Eye (tissue), 1 donor: Measurements from ENCODE around the gene TFDP1.

ENCODE experiments used
- DNase-seq: peaks from one replicate; pipeline ENCODE4 v3.0.0-alpha.2; 2015

The TFDP1 gene, protein sequence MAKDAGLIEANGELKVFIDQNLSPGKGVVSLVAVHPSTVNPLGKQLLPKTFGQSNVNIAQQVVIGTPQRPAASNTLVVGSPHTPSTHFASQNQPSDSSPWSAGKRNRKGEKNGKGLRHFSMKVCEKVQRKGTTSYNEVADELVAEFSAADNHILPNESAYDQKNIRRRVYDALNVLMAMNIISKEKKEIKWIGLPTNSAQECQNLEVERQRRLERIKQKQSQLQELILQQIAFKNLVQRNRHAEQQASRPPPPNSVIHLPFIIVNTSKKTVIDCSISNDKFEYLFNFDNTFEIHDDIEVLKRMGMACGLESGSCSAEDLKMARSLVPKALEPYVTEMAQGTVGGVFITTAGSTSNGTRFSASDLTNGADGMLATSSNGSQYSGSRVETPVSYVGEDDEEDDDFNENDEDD

DNA sequence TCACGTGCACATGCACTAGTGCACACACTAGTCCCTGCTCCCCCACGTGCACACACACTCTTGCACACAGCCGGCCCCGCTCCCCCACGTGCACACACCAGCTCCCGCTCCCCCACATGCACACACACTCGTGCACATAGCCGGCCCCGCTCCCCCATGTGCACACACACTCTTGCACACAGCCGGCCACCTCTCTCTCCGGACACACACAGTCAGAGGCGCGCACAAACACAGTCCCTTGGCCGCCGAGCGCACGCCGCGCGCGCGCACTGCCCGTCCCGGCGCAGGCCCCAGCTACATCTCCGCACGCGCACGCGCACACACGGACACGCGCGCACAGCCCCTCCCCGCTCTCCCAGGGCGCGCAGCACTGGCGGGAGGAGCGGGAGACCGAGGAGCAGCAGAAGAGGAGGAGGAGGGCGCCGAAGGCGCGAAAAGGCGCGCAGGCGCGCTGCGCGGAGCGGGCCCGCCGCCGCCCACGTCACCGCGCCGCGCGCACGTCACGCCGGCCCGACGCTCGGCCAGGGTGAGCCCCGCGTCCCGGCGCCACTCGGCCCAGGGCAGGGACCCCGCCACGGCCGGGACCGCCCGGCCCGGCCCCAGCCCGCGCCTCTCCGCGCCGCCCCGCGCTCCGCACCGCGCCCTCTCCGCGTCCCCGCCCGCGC, at the start of gene TFDP1:
TFDP1 (plus strand) TSS at position 549 of the 665 bp plus-strand sequence. CDS start 1,085 bp downstream, outside the sequence.
- peak; percentile 95 for DNase-seq

DNA sequence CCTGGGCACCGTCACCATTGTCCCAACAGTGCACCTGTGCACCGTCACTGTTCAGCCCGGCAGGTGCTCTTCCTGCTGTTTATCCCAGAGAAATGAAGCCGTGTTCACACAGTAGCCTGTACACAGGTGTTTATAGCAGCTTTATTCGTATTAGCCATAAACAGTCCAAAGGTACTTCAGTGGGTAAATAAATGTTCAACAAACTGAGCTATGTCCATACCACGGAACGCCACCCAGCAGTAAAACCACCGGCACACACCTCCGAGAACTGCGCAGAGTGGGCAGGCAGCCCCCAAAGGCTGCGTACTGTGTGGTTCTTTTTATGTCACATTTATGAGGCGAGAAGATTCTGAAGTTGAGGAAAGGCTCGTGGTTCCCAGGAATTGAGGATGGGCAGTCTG, 49.2 kb upstream of the TFDP1 start:
- no peak for DNase-seq

DNA sequence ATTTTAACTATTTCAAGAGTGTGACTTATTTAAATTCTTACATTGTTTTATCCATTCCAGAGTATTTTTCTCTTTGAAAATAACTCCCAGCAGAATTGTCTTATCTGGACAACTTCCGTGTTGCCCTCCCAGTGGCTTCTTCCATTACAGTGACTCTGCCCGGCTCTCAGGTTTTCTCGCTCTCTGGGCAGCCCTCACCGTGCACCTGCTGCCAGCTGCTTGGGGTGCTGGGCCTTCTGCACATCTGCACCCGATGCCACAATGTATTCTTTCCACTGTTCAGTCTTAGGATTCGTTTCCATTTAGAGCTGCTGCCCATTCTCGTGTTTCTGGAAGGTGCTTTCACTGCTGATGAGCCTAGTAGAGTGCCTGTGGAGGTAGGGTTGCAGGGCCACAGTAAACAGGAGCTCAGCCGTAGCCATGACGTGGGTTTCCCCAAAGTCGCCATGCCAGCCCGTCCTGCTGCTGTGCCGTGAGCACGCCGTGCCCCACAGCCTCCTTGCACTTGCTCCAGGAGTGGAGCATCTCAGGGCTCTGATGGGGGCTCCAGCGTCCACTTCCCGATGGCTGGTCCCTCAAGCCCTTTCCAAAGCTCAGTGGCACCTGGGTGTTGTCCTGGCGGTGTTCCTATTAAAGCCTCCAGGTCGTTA, 48.0 kb upstream of the TFDP1 start:
- no peak for DNase-seq

DNA sequence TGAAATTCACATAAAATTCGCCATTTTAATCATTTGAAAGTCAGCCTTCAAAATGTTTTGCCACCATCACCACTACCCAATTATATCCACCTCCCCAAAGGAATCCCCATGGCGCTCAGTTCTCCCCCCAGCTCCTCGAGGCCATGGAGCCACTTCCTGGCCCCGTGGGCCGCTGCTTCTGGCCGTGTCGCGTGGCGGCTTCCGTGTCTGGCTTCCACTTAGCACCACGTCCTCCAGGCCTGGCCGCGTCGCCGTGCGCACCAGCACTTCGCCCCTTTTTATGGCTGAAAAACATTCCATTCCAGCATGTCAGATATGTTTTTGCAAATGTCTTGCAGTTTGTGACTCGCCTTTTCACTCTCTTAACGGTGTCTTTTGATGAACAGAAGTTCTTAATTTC, 47.3 kb upstream of the TFDP1 start:
- no peak for DNase-seq

DNA sequence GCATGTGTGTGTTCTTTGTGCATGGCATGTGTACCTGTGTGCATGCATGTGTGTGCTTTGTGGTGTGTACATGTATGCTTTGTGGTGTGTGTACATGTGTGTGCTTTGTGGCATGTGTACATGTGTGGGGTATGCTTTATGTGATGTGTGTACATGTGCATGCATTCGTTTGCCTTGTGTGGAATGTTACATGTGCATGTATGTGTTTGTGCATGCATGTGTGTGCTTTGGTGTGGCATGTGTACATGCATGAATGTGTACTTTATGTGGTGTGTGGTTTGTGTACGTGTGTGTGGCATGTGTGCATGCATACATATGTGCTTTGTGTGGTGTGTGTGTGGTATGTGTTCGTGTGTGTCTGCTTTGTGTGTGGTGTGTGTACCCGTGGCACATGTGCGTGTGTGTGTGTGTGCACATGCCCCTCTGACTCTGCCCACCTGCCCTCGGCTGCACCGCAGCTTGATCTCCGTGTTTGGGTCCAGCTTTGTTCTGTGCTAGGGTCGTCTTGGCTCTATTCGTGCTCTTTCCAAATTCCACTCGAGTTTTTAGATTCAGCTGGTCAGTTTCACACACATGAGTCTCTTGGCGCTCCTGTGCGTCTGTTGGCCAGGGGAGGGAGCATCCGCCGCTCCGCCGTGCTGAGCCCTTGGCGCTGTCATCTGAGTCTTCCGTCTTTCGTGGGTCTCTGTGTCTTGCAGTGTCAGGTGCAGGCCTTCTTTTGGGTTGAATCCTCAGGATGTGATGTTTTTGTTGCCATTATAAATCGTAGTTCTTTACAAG, 46.5 kb upstream of the TFDP1 start:
- DNase-seq: no peak

DNA sequence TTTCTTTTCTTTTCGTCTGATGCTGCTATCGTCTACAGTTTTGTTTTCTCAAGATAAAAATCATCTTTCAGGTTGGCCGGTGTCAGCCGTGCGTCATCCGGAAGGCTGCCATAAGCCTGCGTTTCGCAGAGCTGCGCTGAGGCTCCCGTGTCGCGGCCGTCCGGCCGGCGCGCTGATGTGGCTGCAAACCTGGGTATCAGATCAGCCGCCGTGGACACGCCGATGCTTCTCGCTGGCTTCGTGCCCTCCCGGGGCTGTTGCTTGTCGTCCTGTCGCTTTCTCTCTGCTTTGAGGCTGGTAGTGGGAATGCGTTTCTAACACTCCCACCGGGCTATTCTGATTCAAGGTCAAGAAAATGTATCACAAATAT, 45.9 kb upstream of the TFDP1 start:
- DNase-seq: no peak

DNA sequence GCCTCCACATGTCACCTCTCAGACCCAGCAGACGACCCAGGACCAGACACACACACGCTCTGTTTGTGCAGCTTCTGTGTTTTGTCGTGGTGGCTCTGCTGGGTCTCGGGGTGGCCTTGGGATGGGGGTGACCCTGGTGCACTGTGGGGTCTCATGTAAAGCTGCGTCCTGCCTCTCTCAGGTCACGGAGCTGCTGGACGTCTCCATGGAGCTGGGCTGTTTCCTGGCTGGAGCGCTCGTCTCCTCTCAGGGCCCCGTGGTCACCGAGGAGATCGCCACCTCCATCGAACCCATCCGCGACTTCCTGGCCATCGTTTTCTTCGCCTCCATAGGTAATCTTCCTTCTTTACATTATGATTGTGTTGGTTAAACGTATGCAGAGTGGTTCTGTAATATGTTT, 45.4 kb upstream of the TFDP1 start:
- no peak for DNase-seq

DNA sequence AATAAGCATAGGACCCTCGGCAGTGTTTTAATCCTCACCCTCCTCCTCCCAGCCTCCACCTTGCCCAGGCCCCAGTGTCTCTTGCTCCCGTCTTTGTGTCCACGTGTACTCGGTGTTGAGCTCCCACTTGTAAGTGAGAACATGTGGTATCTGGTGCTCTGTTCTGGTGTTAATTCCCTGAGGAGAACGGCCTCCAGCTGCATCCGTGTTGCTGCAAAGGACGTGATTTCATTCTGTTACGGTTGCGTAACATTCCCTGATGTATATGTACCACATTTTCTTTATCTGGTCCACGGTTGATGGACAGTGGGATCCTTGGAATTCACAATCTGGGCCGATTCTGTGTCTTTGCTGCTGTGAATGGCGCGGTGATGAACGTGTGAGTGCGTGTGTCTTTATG, 44.7 kb upstream of the TFDP1 start:
- DNase-seq: no peak

DNA sequence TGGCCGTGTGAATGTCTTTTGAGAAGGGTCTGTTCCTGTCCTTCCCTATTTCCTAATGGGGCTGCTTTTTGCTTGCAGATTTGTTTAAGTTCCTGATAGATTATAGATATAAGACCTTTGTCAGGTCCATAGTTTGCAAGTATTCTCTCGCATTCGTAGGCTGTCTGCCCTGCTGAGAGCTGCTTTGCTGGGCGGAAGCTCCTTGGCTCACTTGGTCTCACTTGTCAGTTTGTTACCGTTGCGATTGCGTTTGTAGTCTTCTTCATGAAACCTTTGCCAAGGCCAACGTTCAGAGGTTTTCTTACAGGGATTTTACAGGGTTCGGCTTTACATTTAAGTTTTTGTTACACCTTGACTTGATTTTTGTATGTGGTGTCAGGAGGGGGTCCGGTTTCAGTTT, 44.0 kb upstream of the TFDP1 start:
- DNase-seq: no peak

DNA sequence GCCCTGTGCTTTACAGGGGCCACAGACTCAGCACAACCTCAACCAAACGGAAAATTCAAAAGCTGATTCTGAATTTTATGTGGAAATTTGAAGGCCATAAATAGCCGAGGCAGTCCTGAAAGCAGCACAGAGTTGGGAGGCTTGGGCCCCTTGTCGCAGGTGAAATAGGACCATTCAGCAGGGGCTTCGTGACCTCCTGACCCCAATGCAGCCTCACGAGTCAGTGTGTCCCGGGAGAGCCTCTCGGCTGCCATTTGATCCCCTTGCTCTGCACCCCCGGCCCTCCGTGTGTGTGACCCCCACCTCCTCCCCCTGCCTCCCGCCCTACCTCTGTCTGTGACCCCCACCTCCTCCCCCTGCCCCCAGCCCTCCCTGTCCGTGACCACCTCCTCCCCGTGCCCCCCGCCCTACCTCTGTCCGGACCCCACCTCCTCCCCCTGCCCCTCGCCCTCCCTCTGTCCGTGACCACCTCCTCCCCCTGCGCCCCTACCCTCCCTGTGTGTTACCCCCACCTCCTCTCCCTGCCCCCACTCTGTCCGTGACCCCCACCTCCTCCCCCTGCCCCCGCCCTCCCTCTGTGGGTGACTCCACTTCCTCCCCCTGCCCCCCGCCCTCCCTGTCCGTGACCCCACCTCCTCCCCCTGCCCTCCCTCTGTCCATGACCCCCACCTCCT, 41.7 kb upstream of the TFDP1 start:
- DNase-seq: no peak

DNA sequence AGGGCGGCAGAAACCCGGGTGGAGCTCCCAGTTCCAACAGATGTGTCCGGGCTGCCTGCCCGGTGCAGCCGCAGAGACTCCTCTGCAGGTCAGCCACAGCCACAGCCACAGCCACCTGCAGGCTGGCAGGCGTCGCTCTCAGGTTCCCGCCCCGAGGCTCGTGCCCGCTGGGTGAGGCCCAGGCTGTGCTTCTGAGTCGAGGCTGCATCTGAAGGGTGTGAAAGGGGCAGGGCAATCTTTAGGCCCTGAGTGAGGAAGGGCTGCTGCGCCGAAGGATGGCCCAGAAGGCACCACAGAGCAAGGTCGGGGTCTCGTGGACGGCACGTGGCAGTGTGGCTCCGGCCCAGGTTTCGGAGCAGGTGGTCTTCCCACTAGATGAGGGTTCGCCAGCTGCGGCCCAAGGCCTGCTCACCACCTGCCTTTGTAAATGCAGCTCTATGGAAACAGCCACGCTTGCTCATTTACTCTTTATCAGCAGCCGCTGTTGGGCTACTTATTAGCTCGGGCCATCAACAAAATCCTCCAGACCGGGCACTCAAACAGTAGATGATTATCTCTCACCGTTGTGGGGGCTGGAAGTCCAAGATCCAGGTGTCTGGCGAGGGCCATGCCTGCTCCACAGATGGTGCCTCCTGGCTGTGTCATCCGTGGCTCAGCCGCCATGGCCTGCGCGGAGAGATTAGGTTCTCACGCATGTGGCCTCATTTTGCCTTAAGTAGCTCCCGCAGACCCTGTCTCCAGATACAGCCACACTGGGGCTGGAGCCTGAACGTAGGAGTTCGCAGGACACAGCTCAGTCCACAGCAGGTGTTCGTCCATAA, 40.3 kb upstream of the TFDP1 start:
- DNase-seq: no peak

DNA sequence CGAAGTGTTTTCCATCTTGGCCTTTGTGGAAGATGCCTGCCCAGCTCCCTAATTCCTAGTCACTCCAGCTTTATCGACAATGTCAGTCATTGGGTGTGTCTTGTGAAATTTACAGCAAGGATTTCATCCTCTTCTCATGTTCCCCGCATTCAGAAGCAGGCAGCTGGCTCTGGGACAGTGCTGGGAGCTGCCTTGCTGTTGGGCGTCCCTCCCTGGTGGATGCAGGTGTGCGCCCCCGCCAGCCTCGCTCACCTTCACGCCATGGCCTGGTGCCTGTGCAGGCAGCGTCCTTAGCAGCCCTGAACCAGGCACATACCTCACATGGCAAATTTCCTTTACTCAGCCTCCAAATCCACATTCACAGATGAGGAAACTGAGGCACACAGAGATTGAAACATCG, 39.7 kb upstream of the TFDP1 start:
- DNase-seq: no peak

DNA sequence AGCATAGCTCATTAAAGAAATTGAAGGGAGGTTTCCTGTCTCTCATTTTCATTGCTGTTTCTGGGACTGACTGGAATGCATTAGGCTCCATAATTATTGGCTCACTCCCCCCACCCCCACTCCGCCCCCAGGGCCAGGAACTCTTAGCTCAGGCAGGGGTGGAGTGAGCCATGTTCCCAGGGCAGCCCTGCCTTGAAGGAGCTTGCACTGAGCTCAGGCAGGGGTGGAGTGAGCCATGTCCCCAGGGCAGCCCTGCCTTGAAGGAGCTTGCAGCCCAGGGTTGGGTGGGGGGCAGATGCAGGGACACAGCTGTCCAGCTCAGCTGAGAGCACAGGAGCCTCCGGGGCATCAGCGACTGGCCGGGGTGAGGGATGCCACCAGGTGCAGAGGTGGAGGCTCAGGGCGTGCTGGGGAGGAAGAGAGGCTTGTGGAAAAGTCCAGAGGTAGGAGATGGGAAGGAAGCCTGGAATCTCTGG, 39.1 kb upstream of the TFDP1 start:
- peak; percentile 75 for DNase-seq

DNA sequence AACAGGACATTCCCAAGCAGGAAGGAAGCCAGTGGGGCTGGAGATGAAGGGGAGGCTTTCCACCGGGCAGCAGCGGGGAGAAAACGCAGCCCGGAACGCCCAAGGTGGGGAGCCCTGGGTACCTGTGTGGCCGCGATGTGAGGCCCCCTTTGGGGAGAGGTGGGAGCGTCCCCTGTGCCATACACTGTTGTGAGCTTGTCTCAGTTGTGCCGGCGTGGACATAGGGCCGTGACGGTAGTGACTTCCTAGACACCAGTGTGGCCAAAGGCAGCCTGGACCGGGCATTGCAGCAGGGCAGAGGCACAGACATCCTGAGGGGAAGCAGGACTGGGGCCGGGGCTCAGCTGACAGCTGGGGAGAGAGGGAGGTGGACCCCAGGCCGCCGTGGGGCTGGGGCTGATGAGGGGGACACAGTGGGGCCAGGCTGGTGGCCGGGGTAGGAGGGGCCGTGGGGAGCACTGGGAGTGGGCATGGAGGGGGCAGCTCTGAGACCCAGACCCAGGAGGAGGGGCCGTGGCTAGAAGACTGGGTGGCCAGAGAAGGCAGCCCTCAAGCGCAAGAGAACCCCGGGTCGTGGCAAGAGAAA, 38.5 kb upstream of the TFDP1 start:
- peak; percentile 33 for DNase-seq

DNA sequence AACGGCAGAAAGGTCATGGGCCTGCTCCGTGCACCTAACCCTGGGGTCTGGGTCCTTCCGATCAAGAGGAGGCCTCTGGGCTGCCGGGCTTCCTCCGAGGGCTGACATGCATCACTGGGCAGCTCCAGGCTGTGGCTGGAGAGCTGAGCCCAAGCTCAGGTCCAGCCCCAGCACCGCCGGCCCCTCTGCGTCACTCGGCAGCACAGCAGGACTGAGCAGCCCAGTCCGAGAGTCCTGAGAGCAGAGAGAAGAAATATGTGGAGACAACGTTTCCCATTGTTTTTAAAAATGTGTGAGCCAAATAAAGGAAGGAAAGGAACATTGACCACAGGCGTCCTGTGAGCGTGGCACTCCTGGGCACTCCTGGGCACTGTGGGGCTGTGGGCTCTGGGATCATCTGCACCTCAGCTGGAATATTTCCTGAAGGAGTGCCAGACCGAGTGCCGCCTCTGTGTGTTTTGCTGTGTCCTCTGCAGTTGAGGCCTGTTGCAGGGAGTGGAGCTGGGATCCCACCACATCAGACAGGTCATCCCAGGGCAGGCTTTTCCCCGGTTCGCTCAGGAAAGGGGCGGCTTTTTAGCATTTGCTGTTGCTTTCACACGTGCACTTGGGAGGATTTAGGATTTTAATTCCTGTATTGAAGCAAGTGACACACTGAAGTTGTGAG, 37.8 kb upstream of the TFDP1 start:
- DNase-seq: peak; percentile 77

DNA sequence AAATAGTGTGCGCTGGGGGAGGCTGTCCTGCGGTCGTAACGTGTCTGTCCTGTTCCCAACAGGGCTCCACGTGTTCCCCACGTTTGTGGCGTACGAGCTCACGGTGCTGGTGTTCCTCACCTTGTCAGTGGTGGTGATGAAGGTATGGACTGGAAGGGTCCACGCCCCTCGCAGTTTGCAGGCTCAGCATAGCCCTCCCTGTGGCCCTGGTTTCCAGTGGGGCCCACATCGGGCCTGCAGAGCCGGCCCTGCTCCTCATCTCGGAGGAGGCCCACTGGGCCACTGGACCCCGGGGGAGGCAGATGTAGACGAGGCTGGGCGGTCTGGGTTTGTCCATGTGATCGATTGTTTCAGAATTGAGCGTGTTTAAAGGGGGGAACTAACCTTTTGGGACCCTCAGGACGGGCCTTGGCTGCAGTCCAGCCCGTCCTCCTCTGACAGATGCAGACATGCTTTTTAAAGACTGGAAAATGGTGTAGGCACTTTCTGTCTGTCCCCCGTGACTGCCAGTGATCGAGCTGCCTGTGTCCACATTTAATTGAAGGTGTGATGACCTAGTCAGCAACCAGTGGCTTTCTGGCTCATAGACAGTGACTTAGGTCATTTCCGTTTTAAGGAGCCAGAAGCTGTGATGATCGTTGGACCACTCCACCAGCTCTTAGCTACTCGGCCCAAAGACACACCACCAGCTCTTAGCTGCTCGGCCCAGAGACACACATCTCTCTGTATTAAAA, 37.1 kb upstream of the TFDP1 start:
- peak; percentile 76 for DNase-seq

DNA sequence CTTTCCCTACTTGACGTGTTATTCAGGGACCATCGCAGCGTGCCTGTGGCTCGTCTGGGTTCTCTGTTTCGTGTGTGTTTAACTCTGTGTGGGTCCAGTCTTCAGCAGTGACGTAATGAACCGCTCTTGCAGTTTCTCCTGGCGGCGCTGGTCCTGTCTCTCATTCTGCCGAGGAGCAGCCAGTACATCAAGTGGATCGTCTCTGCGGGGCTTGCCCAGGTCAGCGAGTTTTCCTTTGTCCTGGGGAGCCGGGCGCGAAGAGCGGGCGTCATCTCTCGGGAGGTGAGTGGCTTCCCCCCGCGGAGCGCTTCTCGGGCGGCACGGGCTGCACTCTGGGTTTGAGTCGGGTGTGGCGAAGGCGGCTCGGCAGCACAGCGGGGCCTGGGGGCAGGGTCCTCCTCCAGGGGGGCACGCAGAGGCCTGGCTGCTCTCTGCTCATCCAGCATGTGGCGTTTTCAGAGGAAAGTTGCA, 36.3 kb upstream of the TFDP1 start:
- DNase-seq: peak; percentile 84

DNA sequence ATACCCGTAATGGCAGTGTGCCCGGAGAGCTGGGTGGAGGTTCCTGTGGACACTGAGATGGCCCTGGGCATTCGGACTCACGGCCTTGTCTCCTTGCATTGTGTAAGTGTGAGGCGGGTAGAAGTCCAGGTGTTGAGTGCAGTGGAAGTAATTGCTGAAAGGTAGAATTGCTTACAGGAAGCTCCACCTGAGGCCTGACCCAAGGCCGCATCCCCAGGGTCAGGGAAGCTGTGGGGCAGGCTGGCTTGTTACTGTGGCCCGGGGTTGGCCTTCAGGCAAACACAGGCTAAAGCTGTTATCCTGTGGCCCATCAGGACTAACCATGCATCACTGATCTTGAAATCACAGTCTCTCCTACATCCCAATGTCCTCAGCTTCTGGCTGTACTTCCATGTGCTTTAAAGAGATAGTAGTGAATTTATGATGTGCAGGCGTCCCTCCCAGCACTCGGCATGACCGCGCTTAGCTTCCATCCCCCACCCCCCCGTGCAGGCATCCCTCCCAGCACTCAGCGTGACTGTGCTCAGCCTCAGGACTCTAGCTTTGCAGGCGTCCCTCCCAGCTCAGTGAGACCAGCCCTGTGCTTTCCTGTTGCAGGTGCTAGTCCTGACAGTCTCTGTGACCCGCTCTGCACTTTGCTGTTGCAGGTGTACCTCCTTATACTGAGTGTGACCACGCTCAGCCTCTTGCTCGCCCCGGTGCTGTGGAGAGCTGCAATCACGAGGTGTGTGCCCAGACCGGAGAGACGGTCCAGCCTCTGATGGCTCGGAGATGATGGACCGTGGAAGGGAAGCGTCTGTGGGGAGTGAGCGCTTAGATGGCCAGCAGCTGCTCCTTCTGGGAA, 35.6 kb upstream of the TFDP1 start:
- peak; percentile 76 for DNase-seq

DNA sequence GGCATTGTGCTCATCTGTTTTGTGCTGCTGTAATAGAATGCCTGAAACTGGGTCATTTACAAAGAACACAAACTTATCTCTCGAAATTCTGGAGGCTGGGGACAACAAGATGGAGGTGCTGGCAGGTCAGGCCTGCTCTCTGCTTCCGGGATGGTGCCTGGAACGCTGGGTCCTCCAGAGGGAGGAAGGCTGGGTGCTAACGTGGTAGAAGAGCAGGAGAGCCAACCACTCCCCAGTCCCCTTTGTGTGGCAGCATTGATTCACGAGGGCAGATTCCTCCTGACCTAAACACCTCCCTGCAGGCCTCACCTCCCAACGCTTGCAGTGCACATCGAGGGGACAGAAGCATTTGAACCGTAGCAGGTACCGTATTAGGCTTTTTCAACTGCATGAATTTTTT, 34.1 kb upstream of the TFDP1 start:
- no peak for DNase-seq
